ENCODE results near the gene SIRT5. TPM values are rescaled to one million over a fixed set of nuclear protein-coding genes. Genes with fewer than 3 reads are reported as not detected.
A peak's percentile ranks its signal among the peaks of the same experiment; 100 is the strongest.

SIRT5 gene
- total RNA-seq, 1 donor from 2014 or later = 18.2 TPM

DNA sequence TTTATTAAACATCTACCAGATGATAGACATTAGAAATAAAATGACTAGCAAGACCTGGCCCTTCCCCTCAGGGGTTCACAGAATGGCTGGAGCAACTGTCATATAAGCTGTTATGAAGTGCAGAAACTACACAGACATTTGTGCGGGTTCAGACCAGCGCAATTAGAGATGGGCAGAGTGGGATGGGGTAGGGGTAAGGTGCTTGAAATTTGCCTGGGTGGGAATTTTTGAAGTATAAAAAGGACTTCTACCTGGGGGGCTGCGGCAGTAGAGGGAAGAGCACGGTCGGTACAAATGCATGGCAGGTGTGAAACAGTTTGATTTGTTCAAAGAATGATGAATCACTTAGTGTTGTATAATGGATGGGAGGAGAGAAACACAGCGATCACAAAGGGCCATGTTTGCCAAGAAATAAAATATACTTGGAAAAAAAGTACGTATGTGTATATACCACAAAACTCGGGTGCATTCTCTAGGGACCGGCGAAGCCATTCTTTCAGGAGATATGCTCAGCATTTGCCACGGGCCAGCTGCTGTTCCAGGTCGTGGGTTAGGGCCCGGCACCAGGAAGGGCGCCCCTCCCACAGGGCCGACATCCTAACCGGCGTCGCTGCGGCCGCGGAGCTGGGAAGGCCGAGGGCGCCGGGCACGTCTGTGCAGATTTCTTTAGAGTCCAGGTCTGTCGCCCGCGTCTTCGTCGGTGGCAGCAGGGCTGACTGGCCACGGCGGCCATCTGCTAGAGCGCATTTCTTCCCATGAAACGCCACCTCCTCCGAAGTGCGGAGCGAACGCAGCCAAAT lies 39.9 kb downstream of the SIRT5 start:
- peak overlapping the region; percentile 95 for H3K4me3 Mint-ChIP-seq (ENCODE audit: low read depth)
- peak; percentile 35 for DNase-seq (ENCODE audit: low spot score, unreplicated experiment)
- H3K36me3 Mint-ChIP-seq (ENCODE audit: insufficient read depth) = peaks cover 8% of the 10 kb centered on the region
- H3K27me3 Mint-ChIP-seq = no peaks in the 10 kb centered on the region
- TF ChIP-seq, protein P1, sequence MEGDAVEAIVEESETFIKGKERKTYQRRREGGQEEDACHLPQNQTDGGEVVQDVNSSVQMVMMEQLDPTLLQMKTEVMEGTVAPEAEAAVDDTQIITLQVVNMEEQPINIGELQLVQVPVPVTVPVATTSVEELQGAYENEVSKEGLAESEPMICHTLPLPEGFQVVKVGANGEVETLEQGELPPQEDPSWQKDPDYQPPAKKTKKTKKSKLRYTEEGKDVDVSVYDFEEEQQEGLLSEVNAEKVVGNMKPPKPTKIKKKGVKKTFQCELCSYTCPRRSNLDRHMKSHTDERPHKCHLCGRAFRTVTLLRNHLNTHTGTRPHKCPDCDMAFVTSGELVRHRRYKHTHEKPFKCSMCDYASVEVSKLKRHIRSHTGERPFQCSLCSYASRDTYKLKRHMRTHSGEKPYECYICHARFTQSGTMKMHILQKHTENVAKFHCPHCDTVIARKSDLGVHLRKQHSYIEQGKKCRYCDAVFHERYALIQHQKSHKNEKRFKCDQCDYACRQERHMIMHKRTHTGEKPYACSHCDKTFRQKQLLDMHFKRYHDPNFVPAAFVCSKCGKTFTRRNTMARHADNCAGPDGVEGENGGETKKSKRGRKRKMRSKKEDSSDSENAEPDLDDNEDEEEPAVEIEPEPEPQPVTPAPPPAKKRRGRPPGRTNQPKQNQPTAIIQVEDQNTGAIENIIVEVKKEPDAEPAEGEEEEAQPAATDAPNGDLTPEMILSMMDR (IDR thresholded peaks at IDR 0.05; ENCODE audit: unreplicated experiment) = no peak
- peak overlapping the region; percentile 98 for H3K27ac Mint-ChIP-seq
- H3K4me1 Mint-ChIP-seq (ENCODE audit: low read depth) = peaks cover 23% of the 10 kb centered on the region
- no peaks in the 10 kb centered on the region for H3K9me3 Mint-ChIP-seq (ENCODE audit: low read depth)

DNA sequence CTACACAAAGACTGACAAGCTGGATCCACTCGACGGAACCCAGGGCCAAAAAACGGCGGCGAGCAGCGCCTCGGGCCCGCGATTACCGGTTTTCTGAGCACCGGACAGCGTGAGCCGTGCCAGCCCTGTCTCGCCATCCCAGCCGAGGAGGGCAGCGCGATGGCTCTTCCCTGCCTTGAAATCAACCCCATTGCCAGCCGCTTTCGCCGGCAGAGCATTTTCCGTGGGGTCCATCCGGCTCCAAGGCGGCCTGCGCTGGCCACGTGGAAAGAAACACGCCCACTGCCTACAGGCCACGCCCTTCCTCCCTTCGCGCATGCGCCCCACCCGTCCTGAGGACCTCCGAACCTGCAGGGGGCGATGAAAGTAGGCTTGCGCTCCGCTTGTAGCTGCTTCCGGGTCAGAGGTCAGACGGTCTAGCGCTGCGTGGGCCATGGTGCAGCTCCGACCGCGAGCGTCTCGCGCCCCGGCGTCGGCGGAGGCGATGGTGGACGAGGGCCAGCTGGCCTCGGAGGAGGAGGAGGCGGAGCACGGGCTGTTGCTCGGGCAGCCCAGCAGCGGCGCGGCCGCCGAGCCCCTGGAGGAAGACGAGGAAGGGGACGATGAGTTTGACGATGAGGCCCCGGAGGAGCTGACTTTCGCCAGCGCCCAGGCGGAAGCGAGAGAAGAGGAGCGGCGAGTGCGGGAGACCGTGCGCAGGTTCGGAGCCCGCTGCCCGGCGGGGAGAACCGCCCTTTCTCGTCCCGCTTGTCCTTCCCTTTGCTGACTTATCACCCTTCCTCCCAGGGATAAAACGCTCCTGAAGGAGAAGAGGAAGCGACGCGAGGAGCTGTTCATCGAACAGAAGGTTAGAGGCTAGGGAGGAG lies 40.8 kb downstream of the SIRT5 start, which contains the start of gene NOL7:
NOL7 (plus strand) TSS at position 410 of the 866 bp plus-strand sequence; CDS start at position 434, 24 bp downstream.
- peak; percentile 98 for DNase-seq (ENCODE audit: low spot score, unreplicated experiment)
- Mint-ChIP-seq H3K4me1 (ENCODE audit: low read depth) (peaks cover 23% of the 10 kb centered on the region), H3K36me3 (ENCODE audit: insufficient read depth) (peaks cover 10% of the 10 kb centered on the region), H3K27me3 (no peaks in the 10 kb centered on the region), H3K27ac (peak within 1 kb of the TSS; percentile 98), H3K9me3 (ENCODE audit: low read depth) (no peaks in the 10 kb centered on the region), H3K4me3 (ENCODE audit: low read depth) (peak within 1 kb of the TSS; percentile 95)
- TF ChIP-seq, protein P1 (IDR thresholded peaks at IDR 0.05; ENCODE audit: unreplicated experiment) = peak; percentile 82

DNA sequence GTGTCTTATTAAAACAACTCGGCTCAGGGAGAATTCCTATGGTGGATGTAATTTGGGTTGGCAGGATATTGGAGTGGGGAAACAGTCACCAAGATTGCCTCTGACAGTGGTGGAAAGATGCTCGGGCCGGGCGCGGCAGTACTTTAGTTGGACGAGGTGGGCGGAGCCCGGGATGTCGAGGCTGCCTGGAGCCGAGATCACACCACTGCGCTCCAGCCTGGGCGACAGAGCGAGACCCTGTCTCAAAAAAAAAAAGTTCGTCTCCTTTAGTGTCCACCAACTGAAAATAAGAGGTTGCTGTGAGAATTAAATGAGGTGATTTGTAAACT lies 41.4 kb downstream of the SIRT5 start:
- peaks cover 10% of the 10 kb centered on the region for H3K36me3 Mint-ChIP-seq (ENCODE audit: insufficient read depth)
- H3K9me3 Mint-ChIP-seq (ENCODE audit: low read depth) = no peaks in the 10 kb centered on the region
- TF ChIP-seq, protein P1 (IDR thresholded peaks at IDR 0.05; ENCODE audit: unreplicated experiment) = no peak
- peak overlapping the region; percentile 95 for H3K4me3 Mint-ChIP-seq (ENCODE audit: low read depth)
- no peak for DNase-seq (ENCODE audit: low spot score, unreplicated experiment)
- H3K4me1 Mint-ChIP-seq (ENCODE audit: low read depth) = peaks cover 23% of the 10 kb centered on the region
- peak overlapping the region; percentile 98 for H3K27ac Mint-ChIP-seq
- no peaks in the 10 kb centered on the region for H3K27me3 Mint-ChIP-seq

DNA sequence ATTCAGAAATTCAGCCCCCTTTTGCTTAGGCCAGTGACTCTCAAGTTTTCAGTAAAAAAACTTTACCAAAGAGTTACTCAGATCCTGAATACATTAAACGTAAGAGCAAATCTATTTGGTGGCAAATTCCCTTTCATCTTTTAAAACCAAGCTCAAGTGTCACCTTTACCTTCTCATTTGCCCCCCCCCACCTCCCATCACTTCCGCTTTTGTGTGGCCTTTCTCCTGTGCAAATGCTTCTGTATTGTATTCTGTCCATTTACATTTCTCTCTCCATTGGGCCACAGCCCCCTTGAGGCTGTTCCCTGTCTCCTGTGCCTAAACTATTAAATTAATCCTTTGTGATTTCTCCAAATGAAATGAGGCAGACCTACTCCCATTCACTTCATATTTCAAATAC lies 42.7 kb downstream of the SIRT5 start:
- H3K9me3 Mint-ChIP-seq (ENCODE audit: low read depth) = no peaks in the 10 kb centered on the region
- TF ChIP-seq, protein P1 (IDR thresholded peaks at IDR 0.05; ENCODE audit: unreplicated experiment) = no peak
- H3K27me3 Mint-ChIP-seq = no peaks in the 10 kb centered on the region
- peaks cover 10% of the 10 kb centered on the region for H3K36me3 Mint-ChIP-seq (ENCODE audit: insufficient read depth)
- no peak for DNase-seq (ENCODE audit: low spot score, unreplicated experiment)
- peak overlapping the region; percentile 19 for H3K27ac Mint-ChIP-seq
- peak overlapping the region; percentile 95 for H3K4me3 Mint-ChIP-seq (ENCODE audit: low read depth)
- peaks cover 23% of the 10 kb centered on the region for H3K4me1 Mint-ChIP-seq (ENCODE audit: low read depth)

DNA sequence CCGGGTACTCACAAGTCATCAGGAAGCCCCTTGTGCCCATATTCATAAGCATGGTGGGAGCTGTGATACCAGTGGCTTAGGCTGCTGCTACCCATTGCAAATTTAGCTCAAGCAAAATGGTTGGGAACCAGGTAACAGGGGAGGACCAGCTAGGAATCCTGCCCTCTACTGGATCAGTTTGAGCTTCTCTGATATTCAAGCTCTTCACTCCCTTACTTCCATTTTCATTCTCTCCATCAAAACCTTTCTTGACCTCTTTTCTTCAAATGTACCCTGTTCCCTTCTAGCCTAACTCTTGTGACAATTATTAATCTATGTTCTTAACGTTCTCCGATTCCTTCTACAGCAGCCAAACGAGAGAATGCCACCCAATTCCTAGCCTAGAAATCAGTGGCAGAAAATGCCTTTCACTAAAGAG lies 50.5 kb downstream of the SIRT5 start:
- Mint-ChIP-seq H3K36me3 (ENCODE audit: insufficient read depth) (peaks cover 12% of the 10 kb centered on the region), H3K4me1 (ENCODE audit: low read depth) (peaks cover 5% of the 10 kb centered on the region), H3K27ac (peak overlapping the region; percentile 22), H3K4me3 (ENCODE audit: low read depth) (no peak overlapping the region), H3K27me3 (no peaks in the 10 kb centered on the region), H3K9me3 (ENCODE audit: low read depth) (no peaks in the 10 kb centered on the region)
- TF ChIP-seq, protein P1 (IDR thresholded peaks at IDR 0.05; ENCODE audit: unreplicated experiment) = peak; percentile 61
- no peak for DNase-seq (ENCODE audit: low spot score, unreplicated experiment)

Data from progenitor cell of endocrine pancreas (in vitro differentiated cells).